Common myeloid progenitor, CD34-positive (primary cell): ENCODE results near the gene ATP1A2.

ENCODE experiments used
- CTCF ChIA-PET: fragments of 350-600 bp; sonication (Branson Sonifier 250); formaldehyde crosslinking; loops from one replicate; lab custom pipeline; 2021; ENCODE audit warnings: antibody characterized with exemption; lab: Charles Lee
- POLR2A ChIA-PET: fragments of 350-600 bp; sonication (Branson Sonifier 250); formaldehyde crosslinking; loops from one replicate; lab custom pipeline; 2021; ENCODE audit warnings: antibody characterized with exemption; lab: Charles Lee
- DNase-seq, 3 donors: peaks; one replicate each; pipeline versions ENCODE4 v3.0.0 to v3.0.0-alpha.2; 2013
- H3K27ac ChIP-seq, 2 experiments: 1 replicate in 1 of 2; 2 replicates in 1 of 2; pipeline ENCODE4 v1.7.0; 2013; ENCODE audit warnings: inconsistent platforms in 2 of 2, low read length in 2 of 2, mild to moderate bottlenecking in 2 of 2, low read depth in 1 of 2, moderate library complexity in 1 of 2; ENCODE audit not compliant: severe bottlenecking in 2 of 2, insufficient read depth in 1 of 2, poor library complexity in 1 of 2
- H3K27me3 ChIP-seq, 5 experiments: replicated peaks in 2 of 5; 1 replicate in 3 of 5; 2 replicates in 2 of 5; pipeline versions ENCODE4 v1.6.1 to v1.7.0; 2013; ENCODE audit warnings: low read length in 4 of 5, mild to moderate bottlenecking in 2 of 5, moderate library complexity in 2 of 5, inconsistent platforms in 1 of 5; ENCODE audit not compliant: insufficient read depth in 5 of 5, control insufficient read depth in 4 of 5
- H3K36me3 ChIP-seq, 4 experiments: 1 replicate in 2 of 4; 2 replicates in 2 of 4; pipeline versions ENCODE4 v1.6.1 to v1.7.0; 2013; ENCODE audit warnings: low read length in 3 of 4, control low read depth in 1 of 4, mild to moderate bottlenecking in 1 of 4; ENCODE audit not compliant: control insufficient read depth in 4 of 4, insufficient read depth in 4 of 4
- H3K4me1 ChIP-seq, 4 experiments: 1 replicate in 3 of 4; 2 replicates in 1 of 4; pipeline versions ENCODE4 v1.6.1 to v1.7.1; 2013; ENCODE audit warnings: low read length in 3 of 4, mild to moderate bottlenecking in 3 of 4, control low read depth in 1 of 4, inconsistent platforms in 1 of 4, moderate library complexity in 1 of 4; ENCODE audit not compliant: control insufficient read depth in 4 of 4, insufficient read depth in 4 of 4; ENCODE audit errors: control extremely low read depth in 1 of 4
- H3K4me3 ChIP-seq, 7 experiments: 1 replicate in 4 of 7; 2 replicates in 3 of 7; pipeline versions ENCODE4 v1.5.1 to v1.7.0; 2013; ENCODE audit warnings: mild to moderate bottlenecking in 7 of 7, low read length in 6 of 7, moderate library complexity in 6 of 7, inconsistent platforms in 2 of 7, low read depth in 2 of 7, control low read depth in 1 of 7; ENCODE audit not compliant: insufficient read depth in 4 of 7, control insufficient read depth in 1 of 7; ENCODE audit errors: extremely low read depth in 1 of 7
- H3K9me3 ChIP-seq, 5 experiments: 1 replicate in 4 of 5; 2 replicates in 1 of 5; pipeline versions ENCODE4 v1.6.1 to v1.7.1; 2013; ENCODE audit warnings: low read length in 4 of 5, mild to moderate bottlenecking in 2 of 5, inconsistent platforms in 1 of 5, low read depth in 1 of 5, moderate library complexity in 1 of 5; ENCODE audit not compliant: control insufficient read depth in 4 of 5, insufficient read depth in 2 of 5; ENCODE audit errors: control extremely low read depth in 1 of 5
- WGBS: methylation state at CpG from one replicate; pipeline ENCODE4 v1.1.5; 2013; ENCODE audit not compliant: insufficient coverage; 5-methylcytosine and 5-hydroxymethylcytosine counted together

Gene ATP1A2

DNA sequence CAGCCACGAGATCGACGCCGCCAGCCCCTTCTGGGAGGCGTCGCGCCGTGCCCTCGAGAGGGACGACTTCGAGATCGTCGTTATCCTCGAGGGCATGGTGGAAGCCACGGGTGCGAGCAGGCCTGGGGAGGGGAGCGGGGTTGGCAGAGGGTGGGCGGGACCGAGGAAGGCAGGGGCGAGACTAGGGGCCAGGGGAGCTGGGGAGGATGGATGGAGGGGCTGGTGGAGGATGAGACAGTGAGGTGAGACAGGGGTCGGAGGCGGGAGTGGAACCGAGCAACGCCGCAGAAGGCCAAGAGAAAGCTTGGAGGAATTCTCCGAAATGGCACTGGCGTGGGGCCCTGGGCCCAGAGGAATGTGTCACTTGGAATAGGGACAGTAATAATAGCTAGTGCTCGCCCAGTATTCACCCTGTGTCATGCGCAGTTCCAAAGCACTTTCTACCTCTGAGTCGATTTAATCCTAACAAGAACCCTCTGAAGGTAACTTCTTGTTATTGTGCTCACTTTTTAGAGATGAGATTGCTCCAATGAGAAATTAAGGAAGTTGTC is 30.7 kb upstream of the ATP1A2 start:
- POLR2A ChIA-PET = no interaction called here
- Histone ChIP-seq H3K4me1 (peaks cover 0 to 9% (median 7%) of the 10 kb centered on the region in 4 experiments), H3K9me3 (no peaks in the 10 kb centered on the region), H3K27me3 (peaks cover 4 to 47% (median 33%) of the 10 kb centered on the region in 5 experiments), H3K4me3 (no peak overlapping the region), H3K36me3 (peaks cover 0 to 9% (median 2%) of the 10 kb centered on the region in 4 experiments), H3K27ac (no peak overlapping the region)
- CTCF ChIA-PET = interaction anchor here (0.7 to 5.9 kb wide), 21 partner anchors 9 to 292 kb away, joined by 3 to 67 read pairs (median 4); partner anchors contain the start of gene IGSF8
- 96% methylated on average over 8 of the region's 30 CpGs for WGBS
- no peak for DNase-seq

GRCh38 chr1:160085686-160086455 is 29.7 kb upstream of the ATP1A2 start:
- Histone ChIP-seq H3K4me3 (no peak overlapping the region), H3K4me1 (peaks cover 0 to 9% (median 7%) of the 10 kb centered on the region in 4 experiments), H3K9me3 (no peaks in the 10 kb centered on the region), H3K27me3 (peaks cover 1 to 36% (median 23%) of the 10 kb centered on the region in 5 experiments), H3K36me3 (peaks cover 0 to 15% (median 6%) of the 10 kb centered on the region in 4 experiments), H3K27ac (no peak overlapping the region)
- peak; percentile 81 to 86 (median 81) for DNase-seq
- WGBS = 55% methylated on average over 18 of the region's 19 CpGs
- ChIA-PET CTCF (interaction anchor here (0.6 to 5.9 kb wide), 33 partner anchors 10 to 291 kb away, joined by 3 to 67 read pairs (median 4); partner anchors contain the start of genes CASQ1, IGSF8, KCNJ10 and PEX19), POLR2A (interaction anchor here (0.7 kb wide), 1 partner anchor 12 kb away, joined by 3 read pairs; the partner anchor contains the start of gene IGSF8)

- Histone ChIP-seq H3K9me3 (no peaks in the 10 kb centered on the region), H3K27me3 (peaks cover 0 to 30% (median 17%) of the 10 kb centered on the region in 5 experiments), H3K27ac (no peak overlapping the region), H3K4me3 (no peak overlapping the region), H3K36me3 (peaks cover 0 to 21% (median 6%) of the 10 kb centered on the region in 4 experiments), H3K4me1 (peaks cover 0 to 9% (median 7%) of the 10 kb centered on the region in 4 experiments)
- CTCF ChIA-PET = interaction anchor here (0.7 to 5.9 kb wide), 21 partner anchors 10 to 233 kb away, joined by 3 to 67 read pairs (median 4); partner anchors contain the start of genes CASQ1 and IGSF8
- 96% methylated on average over 4 of the region's 5 CpGs for WGBS
- DNase-seq = no peak
- POLR2A ChIA-PET = no interaction called here
Observed at GRCh38 chr1:160086456-160086892, 29.1 kb upstream of the ATP1A2 start.

DNA sequence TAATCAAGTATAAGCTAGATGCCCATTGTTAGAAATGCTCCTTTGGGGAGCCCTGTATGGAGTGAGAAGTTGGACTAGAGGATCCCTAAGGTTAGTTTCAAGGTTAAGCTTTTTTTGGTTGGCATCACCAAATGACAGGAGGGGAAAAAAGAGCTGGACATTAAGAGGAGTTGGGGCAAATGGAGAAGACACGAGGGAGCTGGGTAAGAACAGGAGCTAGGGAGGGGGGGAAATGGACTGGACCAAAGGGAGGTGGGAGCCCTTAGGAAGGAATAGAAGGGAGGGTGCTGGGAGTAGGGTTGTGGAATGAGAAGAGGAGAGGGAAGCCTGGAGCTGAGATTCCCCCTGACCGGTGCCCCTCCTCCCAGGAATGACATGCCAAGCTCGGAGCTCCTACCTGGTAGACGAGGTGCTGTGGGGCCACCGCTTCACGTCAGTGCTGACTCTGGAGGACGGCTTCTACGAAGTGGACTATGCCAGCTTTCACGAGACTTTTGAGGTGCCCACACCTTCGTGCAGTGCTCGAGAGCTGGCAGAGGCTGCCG is 28.4 kb upstream of the ATP1A2 start:
- ChIA-PET POLR2A (no interaction called here), CTCF (interaction anchor here (0.7 to 5.9 kb wide), 17 partner anchors 10 to 232 kb away, joined by 3 to 67 read pairs (median 8); partner anchors contain the start of genes CASQ1 and IGSF8)
- 96% methylated on average over 7 of the region's 12 CpGs for WGBS
- no peaks in the 10 kb centered on the region for H3K9me3 ChIP-seq
- peaks cover 0 to 9% (median 7%) of the 10 kb centered on the region in 4 experiments for H3K4me1 ChIP-seq
- DNase-seq = no peak
- H3K27me3 ChIP-seq = peaks cover 0 to 23% (median 11%) of the 10 kb centered on the region in 5 experiments
- H3K36me3 ChIP-seq = peaks cover 2 to 28% (median 11%) of the 10 kb centered on the region in 4 experiments
- H3K4me3 ChIP-seq = no peak overlapping the region
- no peak overlapping the region for H3K27ac ChIP-seq

DNA sequence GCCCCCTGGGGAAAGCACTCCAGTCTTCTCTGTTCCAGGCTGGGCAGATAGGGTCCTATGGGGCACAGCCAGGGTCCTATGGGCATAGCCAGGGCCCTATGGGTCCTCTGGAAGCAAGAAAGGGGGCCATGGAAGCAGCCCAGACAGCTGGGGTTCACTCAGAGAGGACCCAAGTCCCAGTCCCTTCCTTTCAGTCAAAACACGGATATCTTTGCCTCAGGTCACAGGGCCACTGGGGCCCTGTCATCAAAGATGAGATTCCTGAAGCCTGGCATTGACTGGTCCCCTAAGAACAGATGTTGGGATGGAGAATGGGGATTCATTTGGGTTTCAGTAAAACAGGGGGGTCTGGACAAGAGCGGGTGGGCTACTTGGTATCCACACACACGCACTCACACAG is 25.7 kb upstream of the ATP1A2 start:
- DNase-seq = no peak
- WGBS = 100% methylated on average over 3 of the region's 3 CpGs
- Histone ChIP-seq H3K36me3 (peaks cover 2 to 51% (median 22%) of the 10 kb centered on the region in 4 experiments), H3K27me3 (peaks cover 0 to 2% (median 0%) of the 10 kb centered on the region in 5 experiments), H3K4me1 (no peaks in the 10 kb centered on the region), H3K27ac (no peak overlapping the region), H3K4me3 (no peak overlapping the region), H3K9me3 (no peaks in the 10 kb centered on the region)
- CTCF ChIA-PET = interaction anchor here (1.2 to 1.7 kb wide), 4 partner anchors 8 to 59 kb away, joined by 3 to 7 read pairs (median 4); partner anchors contain the start of gene IGSF8
- POLR2A ChIA-PET = no interaction called here

- CTCF ChIA-PET = interaction anchor here (0.9 to 2.3 kb wide), 5 partner anchors 10 to 60 kb away, joined by 3 to 7 read pairs (median 4); partner anchors contain the start of genes KCNJ9 and PIGM
- Histone ChIP-seq H3K36me3 (peaks cover 5 to 56% (median 25%) of the 10 kb centered on the region in 4 experiments), H3K9me3 (no peaks in the 10 kb centered on the region), H3K27ac (no peak overlapping the region), H3K4me1 (no peaks in the 10 kb centered on the region), H3K4me3 (no peak overlapping the region), H3K27me3 (no peaks in the 10 kb centered on the region)
- DNase-seq = no peak
- POLR2A ChIA-PET = no interaction called here
- WGBS = 100% methylated on average over 3 of the region's 4 CpGs
Observed at GRCh38 chr1:160090760-160091159, 24.8 kb upstream of the ATP1A2 start.
